Fibroblast of skin of back (primary cell): ENCODE results near the gene SELENOI.

Experiments used
- DNase-seq: peaks from one replicate; pipeline ENCODE4 v3.0.0-alpha.2; 2013

The SELENOI gene

GRCh38 chr2:26412091-26412673, 66.2 kb downstream of the SELENOI start:
- no peak for DNase-seq

GRCh38 chr2:26414311-26414710, 68.4 kb downstream of the SELENOI start:
- no peak for DNase-seq

- no peak for DNase-seq
Measured at GRCh38 chr2:26421961-26422360, 76.0 kb downstream of the SELENOI start.

- DNase-seq: no peak
Measured at GRCh38 chr2:26422947-26423629, 77.1 kb downstream of the SELENOI start.

GRCh38 chr2:26423750-26424149, 77.8 kb downstream of the SELENOI start:
- no peak for DNase-seq

GRCh38 chr2:26424221-26424620, 78.3 kb downstream of the SELENOI start:
- DNase-seq: no peak

- DNase-seq: no peak
Measured at GRCh38 chr2:26428846-26429245, 82.9 kb downstream of the SELENOI start.

GRCh38 chr2:26429779-26430578, 84.0 kb downstream of the SELENOI start:
- no peak for DNase-seq

GRCh38 chr2:26430826-26431225, 84.9 kb downstream of the SELENOI start:
- DNase-seq: peak; percentile 22

GRCh38 chr2:26432363-26432762, 86.4 kb downstream of the SELENOI start:
- DNase-seq: no peak

- DNase-seq: no peak
Measured at GRCh38 chr2:26432859-26433258, 86.9 kb downstream of the SELENOI start.

- DNase-seq: no peak
Measured at GRCh38 chr2:26435106-26435505, 89.2 kb downstream of the SELENOI start.

GRCh38 chr2:26438526-26438925, 92.6 kb downstream of the SELENOI start:
- peak; percentile 56 for DNase-seq

- peak; percentile 35 for DNase-seq
Measured at GRCh38 chr2:26438926-26439325, 93.0 kb downstream of the SELENOI start.

GRCh38 chr2:26442301-26442700, 96.4 kb downstream of the SELENOI start:
- no peak for DNase-seq

GRCh38 chr2:26442707-26443106, 96.8 kb downstream of the SELENOI start:
- DNase-seq: no peak

GRCh38 chr2:26444236-26444635, 98.3 kb downstream of the SELENOI start:
- no peak for DNase-seq
